ENCODE measurements around the gene CYP8B1. TPM values are rescaled to one million over a fixed set of nuclear protein-coding genes. Genes with fewer than 3 reads are reported as not detected.

CYP8B1 gene
- total RNA-seq, 2 experiments from 2014 or later, result not detected

- ChIA-PET POLR2A (no interaction called here), CTCF (interaction anchor here (0.6 to 0.7 kb wide), 2 partner anchors 14 to 73 kb away, joined by 3 read pairs; no protein-coding TSS in a partner anchor)
- no peak overlapping the region for H3K27ac ChIP-seq (ENCODE audit: low read depth in 1 of 2, low read length in 2 of 2)
- no peak overlapping the region for H3K4me3 Mint-ChIP-seq
- H3K4me1 ChIP-seq (ENCODE audit: insufficient read depth, low read length), result no peaks in the 10 kb centered on the region
- TF ChIP-seq CTCF (IDR thresholded peaks at IDR 0.05), result no peak
- H3K36me3 ChIP-seq (ENCODE audit: insufficient read depth, low read length), result no peaks in the 10 kb centered on the region
- ATAC-seq (ENCODE audit: poor library complexity), result no peak
- peaks cover 13% of the 10 kb centered on the region for H3K27me3 Mint-ChIP-seq
- no peak overlapping the region for H3K27ac Mint-ChIP-seq
- no peak overlapping the region for H3K4me3 ChIP-seq (ENCODE audit: low read length)
- no peak for DNase-seq
- H3K9me3 Mint-ChIP-seq, result no peaks in the 10 kb centered on the region
- H3K4me1 Mint-ChIP-seq (ENCODE audit: low read depth), result no peaks in the 10 kb centered on the region
- intact Hi-C loops (cut with DNase I, micrococcal nuclease), result no loop called here
- no peaks in the 10 kb centered on the region for H3K9me3 ChIP-seq (ENCODE audit: control insufficient read depth in 1 of 2, insufficient read depth in 1 of 2, low read length in 2 of 2)
- H3K27me3 ChIP-seq (ENCODE audit: control insufficient read depth in 1 of 2, insufficient read depth in 2 of 2, low read length in 2 of 2), result no peaks in the 10 kb centered on the region
- H3K36me3 Mint-ChIP-seq (ENCODE audit: low read depth), result no peaks in the 10 kb centered on the region
Observed at GRCh38 chr3:42855219-42855546, 20.5 kb downstream of the CYP8B1 start.

GRCh38 chr3:42853739-42854302 is 21.9 kb downstream of the CYP8B1 start:
- ChIA-PET POLR2A (no interaction called here), CTCF (no interaction called here)
- H3K4me1 ChIP-seq (ENCODE audit: insufficient read depth, low read length), result no peaks in the 10 kb centered on the region
- no peaks in the 10 kb centered on the region for H3K27me3 ChIP-seq (ENCODE audit: control insufficient read depth in 1 of 2, insufficient read depth in 2 of 2, low read length in 2 of 2)
- Mint-ChIP-seq H3K4me3 (no peak overlapping the region), H3K27ac (no peak overlapping the region), H3K36me3 (ENCODE audit: low read depth) (no peaks in the 10 kb centered on the region), H3K27me3 (peaks cover 13% of the 10 kb centered on the region), H3K4me1 (ENCODE audit: low read depth) (no peaks in the 10 kb centered on the region), H3K9me3 (no peaks in the 10 kb centered on the region)
- H3K4me3 ChIP-seq (ENCODE audit: low read length), result no peak overlapping the region
- no peak for TF ChIP-seq CTCF (IDR thresholded peaks at IDR 0.05)
- H3K36me3 ChIP-seq (ENCODE audit: insufficient read depth, low read length), result no peaks in the 10 kb centered on the region
- H3K9me3 ChIP-seq (ENCODE audit: control insufficient read depth in 1 of 2, insufficient read depth in 1 of 2, low read length in 2 of 2), result no peaks in the 10 kb centered on the region
- H3K27ac ChIP-seq (ENCODE audit: low read depth in 1 of 2, low read length in 2 of 2), result no peak overlapping the region
- ATAC-seq (ENCODE audit: poor library complexity), result no peak
- DNase-seq, result no peak
- intact Hi-C loops (cut with DNase I, micrococcal nuclease), result no loop called here

- no peaks in the 10 kb centered on the region for H3K9me3 ChIP-seq (ENCODE audit: control insufficient read depth in 1 of 2, insufficient read depth in 1 of 2, low read length in 2 of 2)
- DNase-seq (no peak), ATAC-seq (ENCODE audit: poor library complexity) (no peak)
- CTCF ChIA-PET, result no interaction called here
- no peak overlapping the region for H3K4me3 ChIP-seq (ENCODE audit: low read length)
- H3K4me1 ChIP-seq (ENCODE audit: insufficient read depth, low read length), result no peaks in the 10 kb centered on the region
- no peaks in the 10 kb centered on the region for H3K9me3 Mint-ChIP-seq
- H3K36me3 Mint-ChIP-seq (ENCODE audit: low read depth), result no peaks in the 10 kb centered on the region
- intact Hi-C loops (cut with DNase I, micrococcal nuclease), result no loop called here
- H3K27ac ChIP-seq (ENCODE audit: low read depth in 1 of 2, low read length in 2 of 2), result no peak overlapping the region
- peaks cover 13% of the 10 kb centered on the region for H3K27me3 Mint-ChIP-seq
- no peaks in the 10 kb centered on the region for H3K27me3 ChIP-seq (ENCODE audit: control insufficient read depth in 1 of 2, insufficient read depth in 2 of 2, low read length in 2 of 2)
- H3K4me1 Mint-ChIP-seq (ENCODE audit: low read depth), result no peaks in the 10 kb centered on the region
- no peak for TF ChIP-seq CTCF (IDR thresholded peaks at IDR 0.05)
- POLR2A ChIA-PET, result no interaction called here
- H3K27ac Mint-ChIP-seq, result no peak overlapping the region
- no peaks in the 10 kb centered on the region for H3K36me3 ChIP-seq (ENCODE audit: insufficient read depth, low read length)
- H3K4me3 Mint-ChIP-seq, result no peak overlapping the region
Observed at GRCh38 chr3:42853056-42853455, 22.6 kb downstream of the CYP8B1 start.

Measured in CD4-positive, alpha-beta T cell (primary cell).